WTC11 (cell line): Measurements from ENCODE around the gene ABCD3. TPM values are rescaled to one million over a fixed set of nuclear protein-coding genes. Genes with fewer than 3 reads are reported as not detected.

ENCODE experiments used
- ATAC-seq: fragments of 200-7000 bp; cut with Tn5 transposase; 2 replicates; pipeline ENCODE4 v1.10.0; 2021; ENCODE audit warnings: mild to moderate bottlenecking, moderate library complexity
- CTCF ChIA-PET: fragments of 300-600 bp; sonication (Branson Sonifier 250); formaldehyde crosslinking; loops from one replicate; lab custom pipeline; 2021; ENCODE audit warnings: antibody characterized with exemption; lab: Charles Lee
- POLR2A ChIA-PET: fragments of 350-600 bp; sonication (Branson Sonifier 250); formaldehyde crosslinking; loops from one replicate; lab custom pipeline; 2021; ENCODE audit warnings: antibody characterized with exemption; lab: Charles Lee
- DNase-seq: peaks from one replicate; pipeline ENCODE4 v3.0.0; 2021; ENCODE audit warnings: low spot score
- H3K27ac Mint-ChIP-seq: 2 replicates; pipeline ENCODE4 v1.8.0; 2021; ENCODE audit warnings: mixed read lengths
- H3K27me3 Mint-ChIP-seq: 2 replicates; pipeline ENCODE4 v1.8.0; 2021; ENCODE audit warnings: low read depth, mild to moderate bottlenecking, moderate library complexity, mixed read lengths
- H3K36me3 Mint-ChIP-seq: 2 replicates; pipeline ENCODE4 v1.8.0; 2021; ENCODE audit warnings: mixed read lengths
- H3K4me1 Mint-ChIP-seq: 2 replicates; pipeline ENCODE4 v1.8.0; 2022; ENCODE audit warnings: mixed read lengths
- H3K4me3 Mint-ChIP-seq: 2 replicates; pipeline ENCODE4 v1.8.0; 2021; ENCODE audit warnings: mild to moderate bottlenecking, moderate library complexity, mixed read lengths
- H3K9me3 Mint-ChIP-seq: 2 replicates; pipeline ENCODE4 v1.8.0; 2021; ENCODE audit warnings: mixed read lengths
- ATF1 ChIP-seq: sonication (generic); formaldehyde crosslinking; IDR thresholded peaks from 2 replicates; pipeline ENCODE4 v1.8.1; 2023; ENCODE audit warnings: mild to moderate bottlenecking, moderate library complexity, missing genetic modification reagents
- JUN ChIP-seq: sonication (generic); formaldehyde crosslinking; IDR thresholded peaks from 2 replicates; pipeline ENCODE4 v1.8.0; 2023; ENCODE audit warnings: mild to moderate bottlenecking, missing genetic modification reagents
- MYBL2 ChIP-seq: sonication (generic); formaldehyde crosslinking; IDR thresholded peaks from 2 replicates; pipeline ENCODE4 v1.8.1; 2023; ENCODE audit warnings: mild to moderate bottlenecking, moderate library complexity, missing genetic modification reagents
- PRRX2 ChIP-seq: fragments of 250-450 bp; sonication (Bioruptor Pico); IDR thresholded peaks from 2 replicates; pipeline ENCODE4 v1.8.0; 2021; ENCODE audit warnings: mild to moderate bottlenecking
- SMAD3 ChIP-seq: sonication (generic); formaldehyde crosslinking; IDR thresholded peaks from 2 replicates; pipeline ENCODE4 v1.8.0; 2022; ENCODE audit warnings: missing genetic modification reagents, mild to moderate bottlenecking, borderline replicate concordance
- SP1 ChIP-seq: sonication (generic); formaldehyde crosslinking; conservative IDR thresholded peaks from 2 replicates; pipeline ENCODE4 v1.8.1; 2022; ENCODE audit warnings: missing genetic modification reagents
- STAT6 ChIP-seq: sonication (generic); formaldehyde crosslinking; conservative IDR thresholded peaks from 2 replicates; pipeline ENCODE4 v1.8.1; 2023; ENCODE audit warnings: mild to moderate bottlenecking, low read depth, missing genetic modification reagents, moderate library complexity
- TCF7 ChIP-seq: sonication (generic); formaldehyde crosslinking; IDR thresholded peaks from 2 replicates; pipeline ENCODE4 v1.8.0; 2022; ENCODE audit warnings: mild to moderate bottlenecking, low read depth, missing genetic modification reagents, moderate library complexity
- TEAD1 ChIP-seq: sonication (generic); formaldehyde crosslinking; IDR thresholded peaks from 2 replicates; pipeline ENCODE4 v1.8.0; 2022; ENCODE audit warnings: mild to moderate bottlenecking, missing genetic modification reagents
- TP53 ChIP-seq: sonication (generic); formaldehyde crosslinking; IDR thresholded peaks from 2 replicates; pipeline ENCODE4 v1.8.1; 2023; ENCODE audit warnings: mild to moderate bottlenecking, missing genetic modification reagents
- USF2 ChIP-seq: sonication (generic); formaldehyde crosslinking; IDR thresholded peaks from 2 replicates; pipeline ENCODE4 v1.8.1; 2023; ENCODE audit warnings: mild to moderate bottlenecking, missing genetic modification reagents, moderate library complexity
- ZBTB21 ChIP-seq: sonication (generic); formaldehyde crosslinking; IDR thresholded peaks from 2 replicates; pipeline ENCODE4 v1.8.1; 2023; ENCODE audit warnings: mild to moderate bottlenecking, missing genetic modification reagents, borderline replicate concordance
- ZBTB43 ChIP-seq: sonication (generic); formaldehyde crosslinking; IDR thresholded peaks from 2 replicates; pipeline ENCODE4 v1.8.1; 2023; ENCODE audit warnings: mild to moderate bottlenecking, missing genetic modification reagents
- ZNF232 ChIP-seq: sonication (generic); formaldehyde crosslinking; IDR thresholded peaks from 2 replicates; pipeline ENCODE4 v1.8.0; 2022; ENCODE audit warnings: mild to moderate bottlenecking, missing genetic modification reagents
- ZNF416 ChIP-seq: fragments of 250-450 bp; sonication (Bioruptor Pico); IDR thresholded peaks from 2 replicates; pipeline ENCODE4 v1.9.0; 2021; ENCODE audit warnings: mild to moderate bottlenecking, inconsistent platforms
- ZNF532 ChIP-seq: fragments of 250-450 bp; sonication (Bioruptor Pico); IDR thresholded peaks from 2 replicates; pipeline ENCODE4 v1.9.0; 2021; ENCODE audit warnings: mild to moderate bottlenecking, borderline replicate concordance
- total RNA-seq: library from RNA; stranded (reverse); gene quantifications from 3 replicates; pipeline ENCODE4 v1.2.3, GENCODE V29; 2021
- TF ChIP-seq, protein P1 (sequence below): fragments of 200-600 bp; IDR thresholded peaks from 2 replicates; pipeline ENCODE4 v1.8.0; 2022; ENCODE audit warnings: antibody characterized with exemption
- TF ChIP-seq, protein P2 (sequence below): sonication (generic); formaldehyde crosslinking; IDR thresholded peaks from 2 replicates; pipeline ENCODE4 v1.8.1; 2022; ENCODE audit warnings: low read depth, mild to moderate bottlenecking, moderate library complexity, missing genetic modification reagents, borderline replicate concordance
- TF ChIP-seq, protein P3 (sequence below): sonication (generic); formaldehyde crosslinking; conservative IDR thresholded peaks from 2 replicates; pipeline ENCODE4 v1.8.1; 2022; ENCODE audit warnings: mild to moderate bottlenecking, missing genetic modification reagents

ABCD3 gene
- total RNA-seq, 1 experiment from 2014 or later: 27.2 TPM

DNA sequence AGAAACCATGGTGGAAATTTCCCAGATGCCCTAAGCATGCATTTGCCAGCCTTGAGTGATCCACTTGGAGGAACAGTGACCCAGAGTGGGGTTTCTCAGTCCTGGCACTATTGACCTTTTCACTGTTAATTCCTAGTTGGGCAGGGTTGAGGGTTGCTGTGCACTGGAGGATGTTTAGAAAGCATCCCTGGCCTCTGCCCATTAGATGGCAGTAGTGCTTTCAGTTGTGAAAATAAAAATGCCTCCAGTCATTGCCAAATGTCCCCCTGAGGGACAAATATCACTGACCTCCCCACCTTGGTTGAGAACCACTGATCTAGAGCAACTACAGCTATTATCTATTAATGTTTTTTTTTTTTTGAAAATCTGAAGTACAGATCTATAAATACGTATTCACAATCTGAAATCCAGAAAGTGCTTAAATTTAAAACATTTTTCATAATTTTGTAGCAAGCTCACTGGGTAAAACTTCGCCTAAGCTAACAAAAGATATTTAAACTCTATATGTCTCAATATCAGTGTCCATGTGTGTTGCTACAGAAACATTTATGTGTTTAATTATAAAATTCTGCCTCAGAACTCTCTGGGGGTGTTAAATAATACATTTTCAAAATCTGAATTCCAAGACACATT, 96.0 kb downstream of the ABCD3 start:
- no peak overlapping the region for H3K27ac Mint-ChIP-seq
- H3K27me3 Mint-ChIP-seq: no peaks in the 10 kb centered on the region
- CTCF ChIA-PET: interaction anchor here (0.6 to 1.5 kb wide), 7 partner anchors 33 to 320 kb away, joined by 3 to 7 read pairs (median 3); no protein-coding TSS in a partner anchor
- ATAC-seq (peak; percentile 88), DNase-seq (peak; percentile 42)
- POLR2A ChIA-PET: no interaction called here
- TF ChIP-seq, protein P1, sequence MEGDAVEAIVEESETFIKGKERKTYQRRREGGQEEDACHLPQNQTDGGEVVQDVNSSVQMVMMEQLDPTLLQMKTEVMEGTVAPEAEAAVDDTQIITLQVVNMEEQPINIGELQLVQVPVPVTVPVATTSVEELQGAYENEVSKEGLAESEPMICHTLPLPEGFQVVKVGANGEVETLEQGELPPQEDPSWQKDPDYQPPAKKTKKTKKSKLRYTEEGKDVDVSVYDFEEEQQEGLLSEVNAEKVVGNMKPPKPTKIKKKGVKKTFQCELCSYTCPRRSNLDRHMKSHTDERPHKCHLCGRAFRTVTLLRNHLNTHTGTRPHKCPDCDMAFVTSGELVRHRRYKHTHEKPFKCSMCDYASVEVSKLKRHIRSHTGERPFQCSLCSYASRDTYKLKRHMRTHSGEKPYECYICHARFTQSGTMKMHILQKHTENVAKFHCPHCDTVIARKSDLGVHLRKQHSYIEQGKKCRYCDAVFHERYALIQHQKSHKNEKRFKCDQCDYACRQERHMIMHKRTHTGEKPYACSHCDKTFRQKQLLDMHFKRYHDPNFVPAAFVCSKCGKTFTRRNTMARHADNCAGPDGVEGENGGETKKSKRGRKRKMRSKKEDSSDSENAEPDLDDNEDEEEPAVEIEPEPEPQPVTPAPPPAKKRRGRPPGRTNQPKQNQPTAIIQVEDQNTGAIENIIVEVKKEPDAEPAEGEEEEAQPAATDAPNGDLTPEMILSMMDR: peak; percentile 26; the same call in 1 of the 2 replicates
- TF ChIP-seq STAT6 (no peak), MYBL2 (CRISPR knock-in tag) (no peak)
- peaks cover under 1% of the 10 kb centered on the region for H3K4me1 Mint-ChIP-seq
- peaks cover 9% of the 10 kb centered on the region for H3K36me3 Mint-ChIP-seq
- H3K9me3 Mint-ChIP-seq: no peaks in the 10 kb centered on the region
- no peak overlapping the region for H3K4me3 Mint-ChIP-seq

DNA sequence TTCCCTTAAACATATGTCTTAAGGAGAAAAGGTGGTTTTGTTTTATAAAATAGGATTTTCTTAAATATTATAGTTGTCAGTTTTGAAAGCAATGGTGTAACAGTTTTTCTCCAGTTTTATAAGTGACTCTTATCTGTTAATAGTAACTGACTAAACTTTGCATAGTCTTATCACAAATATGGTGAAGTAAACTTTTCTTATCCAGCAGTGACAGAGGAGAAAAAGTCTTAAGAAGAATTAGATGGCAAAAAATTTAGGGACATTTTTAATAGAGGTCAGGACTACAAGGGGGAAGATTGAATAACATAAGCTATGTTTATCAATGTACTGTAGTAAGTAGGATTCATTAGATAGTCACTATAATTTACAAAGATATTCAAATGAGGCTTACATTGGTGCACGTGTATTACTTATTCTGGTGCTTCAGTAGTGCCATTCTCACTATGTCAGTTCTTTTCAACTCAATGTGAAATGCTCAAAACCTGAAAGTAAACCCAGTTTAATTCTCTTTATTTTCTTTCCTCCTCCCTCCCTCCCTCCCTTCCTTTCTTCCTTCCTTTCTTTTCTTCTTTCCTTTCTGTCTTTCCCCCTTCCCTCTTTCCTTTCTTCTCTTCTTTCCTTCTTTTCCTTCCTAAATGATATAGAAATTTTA, 97.2 kb downstream of the ABCD3 start:
- H3K36me3 Mint-ChIP-seq: peaks cover 4% of the 10 kb centered on the region; the same call in 1 of the 2 replicates
- peaks cover 5% of the 10 kb centered on the region for H3K4me1 Mint-ChIP-seq
- H3K9me3 Mint-ChIP-seq: no peaks in the 10 kb centered on the region
- ChIA-PET POLR2A (no interaction called here), CTCF (interaction anchor here (1.2 kb wide), 1 partner anchor 34 kb away, joined by 3 read pairs; no protein-coding TSS in a partner anchor)
- H3K27me3 Mint-ChIP-seq: no peaks in the 10 kb centered on the region
- no peak overlapping the region for H3K4me3 Mint-ChIP-seq
- DNase-seq (no peak), ATAC-seq (no peak)
- no peak overlapping the region for H3K27ac Mint-ChIP-seq
- TF ChIP-seq, protein P2, sequence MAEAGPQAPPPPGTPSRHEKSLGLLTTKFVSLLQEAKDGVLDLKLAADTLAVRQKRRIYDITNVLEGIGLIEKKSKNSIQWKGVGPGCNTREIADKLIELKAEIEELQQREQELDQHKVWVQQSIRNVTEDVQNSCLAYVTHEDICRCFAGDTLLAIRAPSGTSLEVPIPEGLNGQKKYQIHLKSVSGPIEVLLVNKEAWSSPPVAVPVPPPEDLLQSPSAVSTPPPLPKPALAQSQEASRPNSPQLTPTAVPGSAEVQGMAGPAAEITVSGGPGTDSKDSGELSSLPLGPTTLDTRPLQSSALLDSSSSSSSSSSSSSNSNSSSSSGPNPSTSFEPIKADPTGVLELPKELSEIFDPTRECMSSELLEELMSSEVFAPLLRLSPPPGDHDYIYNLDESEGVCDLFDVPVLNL: no peak
- TF ChIP-seq ZBTB43 (CRISPR knock-in tag) (no peak), ZNF532 (CRISPR knock-in tag) (no peak), TCF7 (CRISPR knock-in tag) (no peak), ATF1 (CRISPR knock-in tag) (no peak), ZNF232 (CRISPR knock-in tag) (no peak), PRRX2 (CRISPR knock-in tag) (no peak), TP53 (no peak), JUN (CRISPR knock-in tag) (no peak), SP1 (CRISPR knock-in tag) (no peak), USF2 (no peak), ZNF416 (no peak), SMAD3 (CRISPR knock-in tag) (no peak), ZBTB21 (CRISPR knock-in tag) (no peak), TEAD1 (CRISPR knock-in tag) (no peak)
- TF ChIP-seq, protein P3, sequence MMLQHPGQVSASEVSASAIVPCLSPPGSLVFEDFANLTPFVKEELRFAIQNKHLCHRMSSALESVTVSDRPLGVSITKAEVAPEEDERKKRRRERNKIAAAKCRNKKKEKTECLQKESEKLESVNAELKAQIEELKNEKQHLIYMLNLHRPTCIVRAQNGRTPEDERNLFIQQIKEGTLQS (CRISPR knock-in tag): no peak
